A549 (cell line): ENCODE results near the gene TEX264. TPM values are rescaled to one million over a fixed set of nuclear protein-coding genes. Genes with fewer than 3 reads are reported as not detected.

Source experiments
- ATAC-seq, 2 experiments: fragments of 200-7000 bp in 1 of 2; fragments of >200 bp in 1 of 2; cut with Nextera tagmentation in 1 of 2; cut with Tn5 transposase in 1 of 2; 3 replicates each; pipeline versions ENCODE4 v1.8.0 to v1.9.1; 2018 to 2020; ENCODE audit warnings: mild to moderate bottlenecking in 1 of 2, moderate library complexity in 1 of 2
- CTCF ChIA-PET: fragments of 300-600 bp; sonication (Branson Sonifier 250); formaldehyde crosslinking; extraction: SDS; loops from one replicate; lab custom pipeline; 2021; ENCODE audit warnings: antibody characterized with exemption, inconsistent platforms; lab: Yijun Ruan, JAX
- POLR2A ChIA-PET: fragments of 350-600 bp; formaldehyde crosslinking; extraction: SDS; loops from one replicate; lab custom pipeline; 2021; ENCODE audit warnings: antibody characterized with exemption, inconsistent platforms; lab: Yijun Ruan, JAX
- DNase-seq, 2 experiments: peaks; one replicate each; pipeline versions ENCODE4 v3.0.0 to v3.0.0-alpha.2; 2011 to 2016; ENCODE audit warnings: low read depth in 1 of 2, low spot score in 1 of 2
- FAIRE-seq: peaks from 2 replicates; lab custom pipeline; 2011; peaks lifted over from hg19 to GRCh38; lab: Jason Lieb, UNC
- H3K27ac ChIP-seq, 2 experiments: fragments of >200 bp; sonication (Bioruptor Twin); formaldehyde crosslinking; 3 replicates each; pipeline ENCODE4 v1.5.1; 2016 to 2017
- H3K4me1 ChIP-seq: fragments of >200 bp; sonication (Bioruptor Twin); formaldehyde crosslinking; 3 replicates; pipeline ENCODE4 v1.6.1; 2016
- H3K4me2 ChIP-seq: fragments of >200 bp; sonication (Bioruptor Twin); formaldehyde crosslinking; 3 replicates; pipeline ENCODE4 v1.6.1; 2016
- H3K4me3 ChIP-seq: fragments of >200 bp; sonication (Bioruptor Twin); formaldehyde crosslinking; 3 replicates; pipeline ENCODE4 v1.5.1; 2016
- H3K9me3 ChIP-seq: fragments of >200 bp; sonication (Bioruptor Twin); formaldehyde crosslinking; 3 replicates; pipeline ENCODE4 v1.6.1; 2016
- ATOH8 ChIP-seq: fragments of 250-450 bp; sonication (Bioruptor Pico); IDR thresholded peaks from 2 replicates; pipeline ENCODE4 v1.5.0; 2020; ENCODE audit warnings: low read depth, mild to moderate bottlenecking, moderate library complexity
- BHLHE40 ChIP-seq: IDR thresholded peaks from 2 replicates; pipeline ENCODE4 v1.6.1; 2012; ENCODE audit warnings: low read depth, low read length, inconsistent platforms
- CEBPB ChIP-seq, 2 experiments: fragments of >200 bp in 1 of 2; sonication (Bioruptor Twin) in 1 of 2; formaldehyde crosslinking in 1 of 2; IDR thresholded peaks; 2 replicates each; pipeline ENCODE4 v1.6.1; 2012 to 2016
- CHD4 ChIP-seq: fragments of 200-600 bp; sonication (generic); IDR thresholded peaks from 2 replicates; pipeline ENCODE4 v1.6.1; 2016; ENCODE audit warnings: antibody characterized with exemption, mild to moderate bottlenecking, borderline replicate concordance
- EHF ChIP-seq: fragments of 250-450 bp; sonication (Bioruptor Pico); IDR thresholded peaks from 2 replicates; pipeline ENCODE4 v1.5.0; 2020; ENCODE audit warnings: mild to moderate bottlenecking
- ELK1 ChIP-seq: fragments of 150-350 bp; IDR thresholded peaks from 2 replicates; pipeline ENCODE4 v1.6.1; 2014; ENCODE audit warnings: low read depth, mild to moderate bottlenecking, low read length
- EP300 ChIP-seq, 2 experiments: fragments of >200 bp; sonication (Bioruptor Twin); formaldehyde crosslinking; IDR thresholded peaks; 2 replicates in 1 of 2; 3 replicates in 1 of 2; pipeline ENCODE4 v1.6.1; 2016 to 2017
- FOXS1 ChIP-seq: fragments of 250-450 bp; sonication (Bioruptor Pico); IDR thresholded peaks from 2 replicates; pipeline ENCODE4 v1.5.0; 2020; ENCODE audit warnings: mild to moderate bottlenecking, moderate library complexity
- HOXA7 ChIP-seq: fragments of 250-450 bp; sonication (Bioruptor Pico); IDR thresholded peaks from 2 replicates; pipeline ENCODE4 v1.5.0; 2020; ENCODE audit warnings: mild to moderate bottlenecking, moderate library complexity
- HOXB13 ChIP-seq: fragments of 250-450 bp; sonication (Bioruptor Pico); IDR thresholded peaks from 2 replicates; pipeline ENCODE4 v1.5.0; 2020; ENCODE audit warnings: low read depth, mild to moderate bottlenecking, moderate library complexity
- JUNB ChIP-seq: fragments of >200 bp; sonication (Bioruptor Twin); formaldehyde crosslinking; IDR thresholded peaks from 2 replicates; pipeline ENCODE4 v1.6.1; 2016
- KDM1A ChIP-seq: fragments of 200-600 bp; sonication (generic); IDR thresholded peaks from 2 replicates; pipeline ENCODE4 v1.6.1; 2016; ENCODE audit warnings: low read depth, mild to moderate bottlenecking
- MAX ChIP-seq: IDR thresholded peaks from 2 replicates; pipeline ENCODE4 v1.6.1; 2012
- MAZ ChIP-seq: fragments of 150-350 bp; IDR thresholded peaks from 2 replicates; pipeline ENCODE4 v1.6.1; 2014; ENCODE audit warnings: antibody characterized with exemption, low read depth, low read length, borderline replicate concordance
- MYC ChIP-seq: IDR thresholded peaks from 2 replicates; pipeline ENCODE4 v1.6.1; 2012; ENCODE audit warnings: mild to moderate bottlenecking, inconsistent platforms, low read length, improper control_type of control experiment, borderline replicate concordance
- NFE2L2 ChIP-seq: fragments of 150-350 bp; conservative IDR thresholded peaks from 2 replicates; pipeline ENCODE4 v1.6.1; 2014; ENCODE audit warnings: low read length
- PHF8 ChIP-seq: fragments of 200-600 bp; sonication (generic); IDR thresholded peaks from 2 replicates; pipeline ENCODE4 v1.6.1; 2016; ENCODE audit warnings: low read depth, mild to moderate bottlenecking, antibody characterized with exemption, moderate library complexity, borderline replicate concordance
- POLR2AphosphoS2 ChIP-seq: conservative IDR thresholded peaks from 2 replicates; pipeline ENCODE4 v1.6.1; 2012; ENCODE audit warnings: low read length, improper control_type of control experiment, inconsistent platforms
- RARB ChIP-seq: fragments of 250-450 bp; sonication (Bioruptor Pico); IDR thresholded peaks from 2 replicates; pipeline ENCODE4 v1.8.0; 2021; ENCODE audit warnings: mild to moderate bottlenecking, moderate library complexity
- RCOR1 ChIP-seq: fragments of 150-350 bp; IDR thresholded peaks from 2 replicates; pipeline ENCODE4 v1.6.1; 2014; ENCODE audit warnings: antibody characterized with exemption, low read length, low read depth
- SMC3 ChIP-seq: fragments of >200 bp; sonication (Bioruptor Twin); formaldehyde crosslinking; IDR thresholded peaks from 3 replicates; pipeline ENCODE4 v1.6.1; 2018; ENCODE audit warnings: inconsistent platforms
- TFCP2L1 ChIP-seq: fragments of 250-450 bp; sonication (Bioruptor Pico); IDR thresholded peaks from 2 replicates; pipeline ENCODE4 v1.5.0; 2021; ENCODE audit warnings: mild to moderate bottlenecking
- ZC3H11A ChIP-seq: fragments of 450-650 bp; IDR thresholded peaks from 2 replicates; pipeline ENCODE4 v1.6.1; 2014; ENCODE audit warnings: antibody characterized with exemption, mild to moderate bottlenecking
- ZFP36 ChIP-seq: fragments of 450-650 bp; IDR thresholded peaks from 2 replicates; pipeline ENCODE4 v1.6.1; 2014; ENCODE audit warnings: borderline replicate concordance; ENCODE audit not compliant: partially characterized antibody
- ZNF302 ChIP-seq: fragments of 250-450 bp; sonication (Bioruptor Pico); IDR thresholded peaks from 2 replicates; pipeline ENCODE4 v1.9.0; 2021; ENCODE audit warnings: inconsistent platforms, mild to moderate bottlenecking, moderate library complexity
- WGBS: methylation state at CpG from one replicate; pipeline ENCODE4 v1.1.6; 2017; ENCODE audit errors: missing lambda C conversion rate; 5-methylcytosine and 5-hydroxymethylcytosine counted together
- polyA plus RNA-seq, 4 experiments: library from polyadenylated mRNA; depleted of rRNA in 3 of 4; stranded (reverse); fragments of >200 nt; fragmentation: RNase III in 1 of 4; extraction: RNeasy Plus Mini Kit Qiagen cat#74134 plus additional on column Dnase treatment in 1 of 4; gene quantifications; 2 replicates in 3 of 4; 3 replicates in 1 of 4; pipeline ENCODE4 v1.2.3, GENCODE V29; 2011 to 2017
- TF ChIP-seq, protein P1 (sequence below): IDR thresholded peaks from 2 replicates; pipeline ENCODE4 v1.6.1; 2012; ENCODE audit warnings: low read depth, borderline replicate concordance

The TEX264 gene
- polyA plus RNA-seq, 2 of the 4 experiments (the other 2 are of a cell fraction), result 47.9 to 54.7 TPM

- TF ChIP-seq, protein P1, sequence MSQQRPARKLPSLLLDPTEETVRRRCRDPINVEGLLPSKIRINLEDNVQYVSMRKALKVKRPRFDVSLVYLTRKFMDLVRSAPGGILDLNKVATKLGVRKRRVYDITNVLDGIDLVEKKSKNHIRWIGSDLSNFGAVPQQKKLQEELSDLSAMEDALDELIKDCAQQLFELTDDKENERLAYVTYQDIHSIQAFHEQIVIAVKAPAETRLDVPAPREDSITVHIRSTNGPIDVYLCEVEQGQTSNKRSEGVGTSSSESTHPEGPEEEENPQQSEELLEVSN, result no peak
- TF ChIP-seq KDM1A (no peak), HOXB13 (no peak), POLR2AphosphoS2 (no peak), SMC3 (no peak), ZNF302 (CRISPR knock-in tag) (no peak), HOXA7 (no peak), FOXS1 (CRISPR knock-in tag) (no peak), TFCP2L1 (CRISPR knock-in tag) (no peak), RCOR1 (no peak), EHF (CRISPR knock-in tag) (no peak), MYC (no peak), NFE2L2 (no peak), MAX (no peak)
- TF ChIP-seq, all 56 proteins: peak for 0
- ChIA-PET POLR2A (no interaction called here), CTCF (interaction anchor here (1.1 kb wide), 1 partner anchor 12 kb away, joined by 3 read pairs; no protein-coding TSS in a partner anchor)
- WGBS, result 80% methylated on average over 8 of the region's 36 CpGs
- no peak for DNase-seq
- Histone ChIP-seq H3K4me1 (no peaks in the 10 kb centered on the region), H3K4me3 (no peak overlapping the region), H3K27ac (no peak overlapping the region), H3K4me2 (no peak overlapping the region), H3K9me3 (no peaks in the 10 kb centered on the region)
- ATAC-seq, result no peak
- no peak for FAIRE-seq
Observed at GRCh38 chr3:51715231-51715976, 44.4 kb downstream of the TEX264 start.

DNA sequence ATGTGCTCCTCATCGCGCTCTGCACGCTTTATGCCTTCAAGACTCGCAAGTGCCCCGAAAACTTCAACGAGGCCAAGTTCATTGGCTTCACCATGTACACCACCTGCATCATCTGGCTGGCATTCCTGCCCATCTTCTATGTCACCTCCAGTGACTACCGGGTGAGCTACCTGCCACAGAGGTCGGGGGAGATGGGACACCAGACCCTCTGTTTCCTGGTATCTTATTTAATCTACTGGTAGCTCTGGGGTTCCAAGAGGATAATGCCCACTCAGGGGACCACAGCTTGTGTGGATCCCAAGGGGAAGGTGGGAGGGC is 44.9 kb downstream of the TEX264 start:
- H3K4me1 ChIP-seq, result no peaks in the 10 kb centered on the region
- no peaks in the 10 kb centered on the region for H3K9me3 ChIP-seq
- no peak overlapping the region for H3K27ac ChIP-seq
- H3K4me3 ChIP-seq, result no peak overlapping the region
- FAIRE-seq, result no peak
- WGBS, result 45% methylated on average over 6 of the region's 8 CpGs
- CTCF ChIA-PET, result interaction anchor here (0.8 to 1.1 kb wide), 2 partner anchors 13 to 84 kb away, joined by 3 read pairs; no protein-coding TSS in a partner anchor
- ATAC-seq, result no peak
- TF ChIP-seq JUNB (no peak), PHF8 (no peak), EP300 (IDR thresholded peaks at IDR 0.05) (no peak), MAZ (no peak), CEBPB (IDR thresholded peaks at IDR 0.05) (no peak), CHD4 (no peak), ZC3H11A (no peak), POLR2AphosphoS2 (no peak), ELK1 (no peak), BHLHE40 (no peak), ATOH8 (no peak), MAX (no peak), RARB (CRISPR knock-in tag) (no peak), ZFP36 (no peak)
- TF ChIP-seq, protein P1, result no peak
- H3K4me2 ChIP-seq, result no peak overlapping the region
- POLR2A ChIA-PET, result no interaction called here
- DNase-seq, result no peak
